ENCODE results near the gene PHOSPHO2.

PHOSPHO2 gene

DNA sequence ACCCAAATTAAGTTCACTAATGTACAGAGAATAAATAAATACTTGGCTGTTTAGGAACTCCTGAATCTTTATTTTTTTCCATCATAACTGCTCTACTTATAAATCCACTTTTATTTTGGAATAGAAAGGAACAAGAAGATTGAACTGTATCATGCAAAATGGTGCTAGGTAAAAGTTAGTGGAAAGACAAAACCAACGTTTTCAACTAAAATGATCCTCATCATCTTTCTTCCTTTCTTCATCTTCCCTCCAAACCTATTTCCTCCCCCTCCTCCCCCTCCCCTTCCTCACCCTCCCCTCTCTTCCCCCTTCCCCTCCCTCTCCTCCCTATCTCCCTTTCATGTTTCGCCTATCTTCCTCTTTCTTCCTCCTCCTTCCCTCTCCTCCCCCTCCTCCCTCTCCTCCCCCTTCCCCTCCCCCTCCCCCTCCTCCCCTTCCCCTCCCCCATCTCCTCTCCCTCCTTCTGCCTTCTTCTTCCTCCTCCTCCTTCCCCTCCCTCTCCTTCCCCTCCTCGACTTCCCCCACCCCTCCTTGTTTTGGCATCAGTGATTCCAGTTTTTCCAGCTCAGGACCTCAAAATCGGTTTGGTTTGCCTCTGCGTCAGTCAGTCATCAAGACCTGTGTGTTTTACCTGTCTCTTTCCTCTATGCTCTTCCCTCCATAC is 44.4 kb downstream of the PHOSPHO2 start:
- no peak for DNase-seq (ENCODE audit: low read depth)
- TF ChIP-seq, protein P1, sequence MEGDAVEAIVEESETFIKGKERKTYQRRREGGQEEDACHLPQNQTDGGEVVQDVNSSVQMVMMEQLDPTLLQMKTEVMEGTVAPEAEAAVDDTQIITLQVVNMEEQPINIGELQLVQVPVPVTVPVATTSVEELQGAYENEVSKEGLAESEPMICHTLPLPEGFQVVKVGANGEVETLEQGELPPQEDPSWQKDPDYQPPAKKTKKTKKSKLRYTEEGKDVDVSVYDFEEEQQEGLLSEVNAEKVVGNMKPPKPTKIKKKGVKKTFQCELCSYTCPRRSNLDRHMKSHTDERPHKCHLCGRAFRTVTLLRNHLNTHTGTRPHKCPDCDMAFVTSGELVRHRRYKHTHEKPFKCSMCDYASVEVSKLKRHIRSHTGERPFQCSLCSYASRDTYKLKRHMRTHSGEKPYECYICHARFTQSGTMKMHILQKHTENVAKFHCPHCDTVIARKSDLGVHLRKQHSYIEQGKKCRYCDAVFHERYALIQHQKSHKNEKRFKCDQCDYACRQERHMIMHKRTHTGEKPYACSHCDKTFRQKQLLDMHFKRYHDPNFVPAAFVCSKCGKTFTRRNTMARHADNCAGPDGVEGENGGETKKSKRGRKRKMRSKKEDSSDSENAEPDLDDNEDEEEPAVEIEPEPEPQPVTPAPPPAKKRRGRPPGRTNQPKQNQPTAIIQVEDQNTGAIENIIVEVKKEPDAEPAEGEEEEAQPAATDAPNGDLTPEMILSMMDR (IDR thresholded peaks at IDR 0.05; ENCODE audit: low read depth, low read length, missing control alignments) = no peak
- H3K4me3 ChIP-seq (ENCODE audit: low read depth, low read length) = no peak overlapping the region

DNA sequence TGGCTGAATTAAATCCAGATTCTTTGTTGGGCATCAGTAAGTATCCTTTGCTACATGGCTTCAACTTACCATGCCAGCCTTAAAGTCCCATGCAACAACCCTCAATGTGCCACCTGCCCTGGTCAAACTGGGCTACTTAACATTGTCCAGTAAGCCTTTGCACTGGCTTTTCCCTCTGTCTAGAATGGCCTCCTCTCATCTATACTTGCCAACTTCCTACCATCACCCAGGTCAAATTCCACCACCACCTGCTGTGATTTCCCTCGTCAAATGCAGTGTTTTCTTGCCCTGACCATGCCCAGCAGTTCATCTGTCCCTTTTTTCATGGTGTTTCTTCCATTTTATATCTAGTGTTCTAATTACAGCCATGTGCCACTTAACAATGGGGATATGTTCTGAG is 45.1 kb downstream of the PHOSPHO2 start:
- TF ChIP-seq, protein P1 (IDR thresholded peaks at IDR 0.05; ENCODE audit: low read depth, low read length, missing control alignments) = no peak
- no peak overlapping the region for H3K4me3 ChIP-seq (ENCODE audit: low read depth, low read length)

DNA sequence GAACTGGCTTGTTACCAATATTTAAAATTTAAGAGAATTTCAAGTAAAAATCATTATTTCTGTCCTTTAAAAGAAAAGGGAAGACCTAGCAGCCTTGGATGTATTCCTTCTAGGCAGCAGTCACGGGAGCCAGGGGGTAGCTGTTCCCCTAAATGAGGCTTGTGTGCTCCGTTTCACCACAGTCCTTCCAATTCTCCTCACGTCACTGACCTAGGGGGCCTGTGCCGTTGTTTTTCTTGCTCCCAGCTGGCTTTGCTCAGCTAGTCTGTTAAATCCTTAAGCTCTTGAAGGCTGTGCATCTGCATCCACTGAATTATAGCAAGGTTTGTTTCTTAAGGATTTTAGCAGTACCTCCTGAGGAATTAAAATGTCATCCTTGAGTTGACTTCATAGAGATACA is 49.3 kb downstream of the PHOSPHO2 start:
- DNase-seq (ENCODE audit: low read depth) = no peak
- TF ChIP-seq, protein P1 (IDR thresholded peaks at IDR 0.05; ENCODE audit: low read depth, low read length, missing control alignments) = no peak
- H3K4me3 ChIP-seq (ENCODE audit: low read depth, low read length) = no peak overlapping the region

More for the DNA sequence above, 45.1 kb downstream of the PHOSPHO2 start:
- DNase-seq (ENCODE audit: low read depth) = no peak

DNA sequence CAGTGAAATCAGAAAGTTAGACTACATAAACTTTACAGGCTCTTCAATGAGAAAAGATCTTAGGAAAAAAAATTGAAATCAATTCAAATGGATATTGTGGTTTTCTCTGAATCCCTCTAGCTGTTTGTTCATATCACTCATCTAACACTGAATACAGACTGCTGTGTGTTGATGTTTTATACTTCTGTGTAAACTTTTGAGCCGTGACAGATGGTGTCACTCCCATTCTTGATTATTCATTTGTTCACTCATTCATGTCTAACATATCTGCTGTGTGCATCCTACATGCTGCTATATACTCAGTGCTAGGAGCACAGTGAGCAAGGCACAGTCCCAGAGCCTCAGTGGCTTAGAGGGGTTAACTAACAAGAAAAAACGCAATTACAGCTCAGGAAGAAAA is 52.0 kb downstream of the PHOSPHO2 start:
- DNase-seq (ENCODE audit: low read depth) = no peak
- TF ChIP-seq, protein P1 (IDR thresholded peaks at IDR 0.05; ENCODE audit: low read depth, low read length, missing control alignments) = no peak
- no peak overlapping the region for H3K4me3 ChIP-seq (ENCODE audit: low read depth, low read length)

DNA sequence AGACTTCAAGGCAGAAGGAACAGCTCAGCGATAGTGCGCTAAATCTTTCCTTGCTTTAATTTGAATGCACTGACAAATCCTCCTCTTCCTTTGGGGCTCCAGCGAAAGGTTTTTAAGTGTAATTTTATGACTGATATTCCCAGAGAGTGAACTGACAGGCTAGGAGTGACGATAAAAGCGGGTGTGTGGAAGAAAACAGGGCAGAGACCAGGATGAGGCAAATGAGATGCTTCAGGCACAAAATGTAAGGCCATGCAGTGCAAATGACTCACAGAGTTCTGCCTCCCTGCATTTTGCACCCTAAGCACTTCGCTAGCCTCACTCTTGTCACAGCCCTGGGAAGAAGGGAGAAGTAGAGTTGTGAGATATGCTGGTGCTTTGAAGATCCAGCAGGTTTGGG is 54.0 kb downstream of the PHOSPHO2 start:
- TF ChIP-seq, protein P1 (IDR thresholded peaks at IDR 0.05; ENCODE audit: low read depth, low read length, missing control alignments) = no peak
- no peak overlapping the region for H3K4me3 ChIP-seq (ENCODE audit: low read depth, low read length)
- no peak for DNase-seq (ENCODE audit: low read depth)

Data from GM12864 (cell line).